Kidney epithelial cell (primary cell): ENCODE results near the gene TBC1D13. TPM values are rescaled to one million over a fixed set of nuclear protein-coding genes. Genes with fewer than 3 reads are reported as not detected.

ENCODE experiments used
- DNase-seq: peaks from one replicate; pipeline ENCODE4 v3.0.0-alpha.2; 2010; ENCODE audit warnings: low read depth
- H3K27me3 ChIP-seq: 2 replicates; pipeline ENCODE4 v1.6.0; 2011; ENCODE audit warnings: low read length; ENCODE audit not compliant: control insufficient read depth, insufficient read depth
- H3K36me3 ChIP-seq: 2 replicates; pipeline ENCODE4 v1.5.1; 2011; ENCODE audit warnings: low read length; ENCODE audit not compliant: control insufficient read depth, insufficient read depth
- H3K4me3 ChIP-seq: 2 replicates; pipeline ENCODE4 v1.5.1; 2011; ENCODE audit warnings: low read depth, mild to moderate bottlenecking, control low read depth, low read length
- CTCF ChIP-seq: IDR thresholded peaks from 2 replicates; pipeline ENCODE4 v1.5.1; 2011; ENCODE audit warnings: mild to moderate bottlenecking, moderate library complexity, low read length, control low read depth, inconsistent platforms; ENCODE audit not compliant: insufficient read depth, poor library complexity, severe bottlenecking
- total RNA-seq: library from RNA; depleted of rRNA; stranded (reverse); fragments of >200 nt; gene quantifications from 2 replicates; pipeline ENCODE4 v1.2.3, GENCODE V29; 2015

Gene TBC1D13
- total RNA-seq, 1 donor from 2014 or later = 17.7 TPM

GRCh38 chr9:128805661-128806060 is 18.6 kb downstream of the TBC1D13 start:
- Histone ChIP-seq H3K4me3 (no peak overlapping the region), H3K27me3 (no peaks in the 10 kb centered on the region), H3K36me3 (peaks cover 3% of the 10 kb centered on the region)
- no peak for DNase-seq
- no peak for TF ChIP-seq CTCF

GRCh38 chr9:128807827-128808226 is 20.8 kb downstream of the TBC1D13 start:
- Histone ChIP-seq H3K36me3 (peaks cover 3% of the 10 kb centered on the region), H3K4me3 (no peak overlapping the region), H3K27me3 (no peaks in the 10 kb centered on the region)
- DNase-seq = no peak
- TF ChIP-seq CTCF = no peak

GRCh38 chr9:128808543-128808942 is 21.5 kb downstream of the TBC1D13 start:
- no peak overlapping the region for H3K4me3 ChIP-seq
- TF ChIP-seq CTCF = no peak
- no peak for DNase-seq
- no peaks in the 10 kb centered on the region for H3K27me3 ChIP-seq
- H3K36me3 ChIP-seq = peaks cover 3% of the 10 kb centered on the region

GRCh38 chr9:128809036-128809599 is 22.1 kb downstream of the TBC1D13 start:
- no peak for TF ChIP-seq CTCF
- H3K27me3 ChIP-seq = no peaks in the 10 kb centered on the region

GRCh38 chr9:128809831-128810230 is 22.8 kb downstream of the TBC1D13 start:
- Histone ChIP-seq H3K36me3 (peaks cover 2% of the 10 kb centered on the region), H3K27me3 (no peaks in the 10 kb centered on the region)

More at GRCh38 chr9:128809036-128809599, 22.1 kb downstream of the TBC1D13 start:
- Histone ChIP-seq H3K36me3 (peaks cover 2% of the 10 kb centered on the region), H3K4me3 (no peak overlapping the region)
- DNase-seq = no peak

More at GRCh38 chr9:128809831-128810230, 22.8 kb downstream of the TBC1D13 start:
- TF ChIP-seq CTCF = no peak
- H3K4me3 ChIP-seq = no peak overlapping the region
- DNase-seq = no peak
